DMS53 treated with DMSO at 0.1 percent for 48 hours (cell line): ENCODE measurements around the gene PMAIP1.
"Not testable (repeated sequence)": the region's sequence is repeated elsewhere in the genome, so short reads cannot be mapped to it uniquely, and the experiment has no call there.

Experiments used
- DNase-seq: peaks from one replicate; lab custom pipeline; 2025; ENCODE audit not compliant: unreplicated experiment; lab: John Stamatoyannopoulos, UW

Gene PMAIP1

GRCh38 chr18:59899298-59900221, at the start of gene PMAIP1:
PMAIP1 (plus strand) TSS chr18:59899996; CDS start chr18:59900178, 182 bp downstream.
- peak; percentile 95 for DNase-seq

DNA sequence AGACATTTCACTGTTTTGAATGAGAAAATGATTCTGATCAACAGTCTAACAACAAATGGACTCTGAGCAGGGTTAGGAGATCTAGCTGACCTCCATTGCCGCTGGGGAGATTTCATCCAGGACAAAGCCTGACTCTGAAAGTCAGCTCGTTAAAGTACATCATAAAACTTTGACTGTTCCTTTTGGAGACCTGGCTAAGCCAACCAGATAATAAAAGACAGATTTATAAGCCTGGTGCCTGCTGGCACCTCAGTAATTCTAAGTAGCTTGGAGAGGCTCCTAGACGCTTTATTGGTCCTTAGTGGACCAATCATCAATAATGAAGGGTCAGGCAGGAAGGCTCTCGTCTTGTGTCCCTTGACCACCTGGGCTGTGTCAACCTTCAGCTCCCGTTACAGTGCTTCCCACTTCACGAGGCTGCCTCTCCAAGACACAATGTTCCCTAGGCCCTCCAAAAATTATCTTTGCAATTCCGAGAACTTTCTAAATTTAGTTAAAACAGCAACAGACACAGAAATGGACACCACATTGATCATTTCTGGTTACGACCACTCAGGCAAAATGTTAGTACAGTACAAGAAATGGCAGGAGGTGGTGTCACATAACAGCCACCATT, 47.9 kb upstream of the PMAIP1 start:
- DNase-seq = no peak

DNA sequence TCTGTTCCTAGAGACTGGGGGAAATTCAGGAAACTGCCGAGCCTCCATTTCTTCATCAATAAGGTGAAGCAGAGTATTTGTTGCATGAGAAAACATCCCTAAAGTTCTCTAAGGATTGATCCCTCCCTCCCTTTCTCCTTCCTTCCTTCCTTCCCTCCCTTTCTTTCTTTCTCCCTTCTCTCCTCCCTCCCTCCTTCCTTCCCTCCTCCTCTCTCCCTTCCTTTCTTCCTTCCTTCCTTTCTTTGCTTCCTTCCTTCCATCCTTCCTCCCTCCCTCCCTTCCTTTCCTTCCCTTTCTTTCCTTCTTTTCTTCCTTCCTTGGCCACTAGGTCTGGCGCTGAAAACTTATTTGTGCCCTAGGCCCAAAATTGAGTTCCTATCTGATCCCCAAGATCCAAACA, 47.2 kb upstream of the PMAIP1 start:
- DNase-seq = no peak

GRCh38 chr18:59853380-59853779, 46.4 kb upstream of the PMAIP1 start:
- DNase-seq = no peak

DNA sequence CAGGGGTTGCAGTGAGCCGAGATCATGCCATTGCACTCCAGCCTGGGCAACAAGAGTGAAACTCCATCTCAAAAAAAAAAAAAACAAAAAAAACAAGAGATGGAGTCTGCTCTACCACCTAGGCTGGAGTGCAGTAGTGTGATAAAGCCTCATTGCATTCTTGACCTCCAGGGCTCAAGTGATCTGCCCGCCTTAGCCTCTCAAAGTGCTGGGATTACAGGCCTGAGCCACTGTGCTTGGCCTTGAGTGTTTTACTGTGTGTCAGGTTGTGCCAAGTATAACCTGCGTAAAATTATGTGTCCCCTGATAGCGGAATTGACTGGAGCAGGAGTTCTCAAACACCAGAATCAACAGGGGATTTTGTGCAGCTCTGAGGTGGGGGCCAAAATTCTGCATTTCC, 45.8 kb upstream of the PMAIP1 start:
- not testable (repeated sequence) for DNase-seq

DNA sequence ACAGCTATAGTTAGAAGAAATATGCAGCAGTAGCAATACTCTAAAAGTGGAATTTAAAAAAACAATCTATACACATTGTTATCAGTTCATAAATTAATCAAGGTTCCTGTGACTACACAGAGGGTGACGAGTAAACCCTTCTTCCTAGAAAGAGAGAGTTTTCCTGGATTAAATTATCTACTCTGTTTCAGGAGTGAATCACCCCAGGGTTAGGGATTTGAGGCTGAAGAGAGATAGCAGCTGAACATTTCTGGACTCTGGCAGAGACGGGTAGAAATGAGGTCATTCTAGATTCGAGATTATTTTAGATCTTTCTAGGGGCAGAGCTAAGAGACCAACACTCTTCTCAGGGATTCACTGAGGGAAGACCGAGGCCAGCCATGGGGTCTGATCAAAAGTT, 38.8 kb upstream of the PMAIP1 start:
- DNase-seq = no peak

GRCh38 chr18:59861963-59862819, 37.6 kb upstream of the PMAIP1 start:
- DNase-seq = no peak

- DNase-seq = no peak
Measured at GRCh38 chr18:59865241-59865986, 34.4 kb upstream of the PMAIP1 start.

- DNase-seq = no peak
Measured at GRCh38 chr18:59866551-59867269, 33.1 kb upstream of the PMAIP1 start.

DNA sequence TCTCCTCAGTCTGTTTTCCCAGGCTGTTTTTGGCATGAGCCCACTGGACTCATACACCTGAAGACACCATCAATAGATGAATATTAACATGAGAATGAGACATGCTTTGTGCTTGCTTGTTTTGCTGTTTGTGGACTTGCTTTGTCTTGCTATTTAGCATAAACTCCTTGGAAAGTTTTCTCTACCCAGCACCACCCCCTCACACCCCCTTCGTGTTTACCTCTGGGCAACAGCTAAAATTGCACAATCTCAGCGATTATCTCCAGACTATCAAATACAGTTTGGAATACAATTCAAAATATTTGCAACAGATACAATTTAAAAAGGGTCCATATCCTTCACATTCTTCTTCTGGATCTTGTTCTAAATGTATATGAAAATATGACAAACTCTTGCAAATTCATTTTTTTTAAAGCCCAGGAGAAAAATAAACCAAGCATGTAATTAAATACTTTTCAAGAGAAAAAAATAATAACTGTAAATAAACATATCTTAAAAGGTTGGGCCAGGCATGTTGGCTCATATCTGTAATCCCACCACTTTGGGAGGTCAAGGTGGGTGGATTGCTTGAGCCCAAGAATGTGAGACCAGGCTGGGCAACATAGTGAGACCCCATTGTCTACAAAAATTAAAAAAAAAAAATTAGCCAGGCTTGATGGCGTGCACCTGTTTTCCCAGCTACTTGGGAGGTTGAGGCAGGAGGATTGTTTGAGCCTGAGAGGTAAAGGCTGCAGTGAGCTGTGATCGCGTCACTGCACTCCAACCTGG, 32.3 kb upstream of the PMAIP1 start:
- no peak for DNase-seq

- DNase-seq = no peak
Measured at GRCh38 chr18:59870623-59871130, 29.1 kb upstream of the PMAIP1 start.

DNA sequence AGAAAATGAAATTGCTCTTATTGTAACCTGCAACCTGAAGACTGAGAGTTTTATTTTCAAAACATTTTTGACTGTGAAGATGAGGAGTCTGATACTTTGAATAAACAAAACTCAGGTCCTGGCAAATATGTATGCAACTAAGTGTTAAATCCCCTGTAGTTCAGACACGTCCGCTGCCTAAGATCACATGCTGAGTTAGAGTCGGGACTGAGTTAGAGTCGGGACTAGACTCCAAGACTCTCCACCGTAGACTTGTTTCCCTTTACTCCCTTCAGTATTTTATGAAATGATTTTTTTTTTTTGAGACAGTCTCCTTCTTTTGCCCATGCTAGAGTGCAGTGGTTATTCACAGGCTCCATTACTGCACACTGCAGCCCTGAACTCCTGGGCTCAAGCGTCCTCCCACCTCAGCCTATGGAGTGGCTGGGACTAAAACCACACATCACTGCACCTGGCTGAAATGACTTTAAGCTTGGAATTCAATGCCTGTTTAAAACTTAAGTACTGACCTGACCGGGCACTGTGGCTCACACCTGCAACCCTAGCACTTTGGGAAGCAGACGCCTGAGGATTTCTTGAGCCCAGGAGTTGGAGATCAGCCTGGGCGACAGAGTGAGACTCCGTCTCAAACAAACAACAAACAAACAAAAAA, 28.0 kb upstream of the PMAIP1 start:
- no peak for DNase-seq

DNA sequence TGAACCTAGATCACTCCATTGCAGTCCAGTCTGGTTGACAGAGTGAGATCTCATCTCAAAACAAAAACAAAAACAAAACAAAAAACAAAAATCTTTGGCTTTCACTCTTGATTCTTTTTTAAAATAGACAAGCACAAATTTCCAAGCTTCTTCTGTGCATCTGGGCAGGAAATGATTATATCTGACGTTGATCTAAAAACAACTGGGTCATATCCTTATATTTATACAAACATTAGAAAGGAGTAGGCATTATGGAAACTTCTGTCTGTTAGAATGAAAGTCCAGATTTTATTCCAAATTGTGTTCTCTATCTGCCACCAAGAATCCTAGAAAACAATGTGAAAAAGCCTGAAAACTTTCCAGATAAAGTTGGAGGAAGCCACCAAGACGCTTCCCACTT, 26.2 kb upstream of the PMAIP1 start:
- no peak for DNase-seq

- DNase-seq = no peak
Measured at GRCh38 chr18:59874166-59874565, 25.6 kb upstream of the PMAIP1 start.

GRCh38 chr18:59876310-59876626, 23.5 kb upstream of the PMAIP1 start:
- no peak for DNase-seq

- no peak for DNase-seq
Measured at GRCh38 chr18:59877361-59877760, 22.4 kb upstream of the PMAIP1 start.

DNA sequence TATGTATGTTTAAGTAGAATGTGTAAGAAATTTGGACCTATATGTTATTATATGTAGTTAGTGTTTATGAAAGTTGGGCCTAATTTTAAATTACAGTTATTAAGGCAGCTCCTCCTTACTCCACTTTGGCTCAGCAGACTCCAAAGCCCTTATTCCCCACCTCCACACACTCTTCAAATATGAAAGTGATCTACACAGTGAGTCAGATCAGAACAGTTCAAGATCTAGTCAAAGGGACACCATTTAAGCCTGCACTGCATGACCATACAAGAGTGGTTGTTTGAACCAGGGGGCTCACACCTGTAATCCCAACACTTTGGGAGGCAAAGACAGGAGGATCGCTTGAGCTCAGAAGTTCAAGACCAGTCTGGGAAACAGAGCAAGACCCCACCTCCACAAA, 21.2 kb upstream of the PMAIP1 start:
- DNase-seq = no peak

DNA sequence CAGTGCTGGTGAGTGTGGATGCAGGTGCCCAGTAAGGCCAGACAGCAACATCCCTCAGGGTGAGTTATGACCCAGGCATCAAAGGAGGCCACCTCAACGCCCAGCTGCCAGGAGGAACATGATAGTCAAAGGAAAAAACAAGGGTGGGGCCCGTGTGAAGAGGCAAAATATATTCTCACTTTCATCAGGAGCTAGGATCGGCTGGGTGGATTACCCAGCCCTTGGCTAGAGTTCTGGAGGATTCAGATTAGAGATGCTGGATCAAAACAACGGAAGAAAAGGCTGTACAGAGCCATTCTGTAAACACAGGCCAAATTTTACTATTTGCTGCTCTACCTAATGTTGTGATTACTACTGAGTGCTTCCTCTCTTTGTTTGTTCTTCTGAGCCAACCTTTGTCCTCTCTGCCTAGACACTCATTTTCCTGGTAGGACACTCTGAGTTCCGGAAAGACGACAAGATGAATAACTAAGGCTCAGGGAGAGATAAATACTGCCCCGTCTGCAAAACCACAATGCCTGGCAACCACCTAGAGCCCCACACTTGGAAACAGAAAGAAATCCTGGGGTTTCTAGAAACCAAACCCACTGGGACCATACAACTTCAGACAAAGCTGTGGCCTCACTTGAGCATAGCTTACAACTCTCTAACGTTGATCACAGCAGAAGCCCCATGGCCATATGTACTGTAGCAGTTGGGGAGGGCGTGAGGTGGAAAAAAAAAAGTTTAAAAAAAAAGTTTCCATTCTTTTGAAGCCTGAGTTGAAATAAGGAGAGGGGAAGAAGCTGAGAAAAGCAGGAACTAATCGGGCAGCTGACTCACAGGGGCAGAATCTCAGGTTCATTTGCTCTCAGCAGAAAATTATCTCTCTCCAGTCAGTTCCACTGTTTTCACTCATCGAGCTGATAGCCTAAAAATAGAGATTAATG, 17.8 kb upstream of the PMAIP1 start:
- peak; percentile 99 for DNase-seq
